ENCODE data around the gene PGC. TPM values are rescaled to one million over a fixed set of nuclear protein-coding genes. Genes with fewer than 3 reads are reported as not detected.
A peak's percentile ranks its signal among the peaks of the same experiment; 100 is the strongest.

PGC gene
- total and polyA plus RNA-seq, 10 donors = 0.26 to 0.74 (median 0.48) TPM; not detected in 7

GRCh38 chr6:41695825-41696224, 51.4 kb downstream of the PGC start:
- no peaks in the 10 kb centered on the region for H3K9me3 ChIP-seq
- peak overlapping the region in 1 of 8 donors; percentile 61 for H3K27ac ChIP-seq
- H3K4me3 ChIP-seq = no peak overlapping the region
- intact Hi-C loops (cut with DNase I; ENCODE audit: low total_unique reads) = no loop called here
- TF ChIP-seq, protein P1, sequence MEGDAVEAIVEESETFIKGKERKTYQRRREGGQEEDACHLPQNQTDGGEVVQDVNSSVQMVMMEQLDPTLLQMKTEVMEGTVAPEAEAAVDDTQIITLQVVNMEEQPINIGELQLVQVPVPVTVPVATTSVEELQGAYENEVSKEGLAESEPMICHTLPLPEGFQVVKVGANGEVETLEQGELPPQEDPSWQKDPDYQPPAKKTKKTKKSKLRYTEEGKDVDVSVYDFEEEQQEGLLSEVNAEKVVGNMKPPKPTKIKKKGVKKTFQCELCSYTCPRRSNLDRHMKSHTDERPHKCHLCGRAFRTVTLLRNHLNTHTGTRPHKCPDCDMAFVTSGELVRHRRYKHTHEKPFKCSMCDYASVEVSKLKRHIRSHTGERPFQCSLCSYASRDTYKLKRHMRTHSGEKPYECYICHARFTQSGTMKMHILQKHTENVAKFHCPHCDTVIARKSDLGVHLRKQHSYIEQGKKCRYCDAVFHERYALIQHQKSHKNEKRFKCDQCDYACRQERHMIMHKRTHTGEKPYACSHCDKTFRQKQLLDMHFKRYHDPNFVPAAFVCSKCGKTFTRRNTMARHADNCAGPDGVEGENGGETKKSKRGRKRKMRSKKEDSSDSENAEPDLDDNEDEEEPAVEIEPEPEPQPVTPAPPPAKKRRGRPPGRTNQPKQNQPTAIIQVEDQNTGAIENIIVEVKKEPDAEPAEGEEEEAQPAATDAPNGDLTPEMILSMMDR (IDR thresholded peaks at IDR 0.05 in 8 of 11, conservative IDR thresholded peaks at IDR 0.05 in 3 of 11) = no peak
- TF ChIP-seq POLR2AphosphoS5 (IDR thresholded peaks at IDR 0.05) = peak in 2 of 3 donors; percentile 16 to 63
- H3K36me3 ChIP-seq = peaks cover 0 to 55% (median 10%) of the 10 kb centered on the region in 6 donors
- peaks cover 14 to 77% (median 40%) of the 10 kb centered on the region in 6 donors for H3K4me1 ChIP-seq
- no peaks in the 10 kb centered on the region for H3K27me3 ChIP-seq (replicated peaks in 1 of 7)
- DNase-seq = no peak
- 89 to 96% (median 94%) methylated on average over 3 to 6 of the region's 6 CpGs for WGBS, 5 donors

- Histone ChIP-seq H3K4me1 (peaks cover 11 to 70% (median 35%) of the 10 kb centered on the region in 6 donors), H3K27ac (peak overlapping the region in 2 of 8 donors; percentile 2 to 61), H3K4me3 (no peak overlapping the region), H3K27me3 (replicated peaks in 1 of 7) (no peaks in the 10 kb centered on the region), H3K36me3 (peaks cover 0 to 61% (median 18%) of the 10 kb centered on the region in 6 donors), H3K9me3 (no peaks in the 10 kb centered on the region)
- WGBS, 5 donors = 71 to 89% (median 81%) methylated on average over 5 to 6 of the region's 6 CpGs
- intact Hi-C loops (cut with DNase I; ENCODE audit: low total_unique reads) = no loop called here
- TF ChIP-seq POLR2A (IDR thresholded peaks at IDR 0.05) (no peak), POLR2AphosphoS5 (IDR thresholded peaks at IDR 0.05) (no peak)
- TF ChIP-seq, protein P1 (IDR thresholded peaks at IDR 0.05 in 8 of 11, conservative IDR thresholded peaks at IDR 0.05 in 3 of 11) = no peak
- DNase-seq = no peak
These were observed 52.2 kb downstream of the PGC start for GRCh38 chr6:41694815-41695526.

DNA sequence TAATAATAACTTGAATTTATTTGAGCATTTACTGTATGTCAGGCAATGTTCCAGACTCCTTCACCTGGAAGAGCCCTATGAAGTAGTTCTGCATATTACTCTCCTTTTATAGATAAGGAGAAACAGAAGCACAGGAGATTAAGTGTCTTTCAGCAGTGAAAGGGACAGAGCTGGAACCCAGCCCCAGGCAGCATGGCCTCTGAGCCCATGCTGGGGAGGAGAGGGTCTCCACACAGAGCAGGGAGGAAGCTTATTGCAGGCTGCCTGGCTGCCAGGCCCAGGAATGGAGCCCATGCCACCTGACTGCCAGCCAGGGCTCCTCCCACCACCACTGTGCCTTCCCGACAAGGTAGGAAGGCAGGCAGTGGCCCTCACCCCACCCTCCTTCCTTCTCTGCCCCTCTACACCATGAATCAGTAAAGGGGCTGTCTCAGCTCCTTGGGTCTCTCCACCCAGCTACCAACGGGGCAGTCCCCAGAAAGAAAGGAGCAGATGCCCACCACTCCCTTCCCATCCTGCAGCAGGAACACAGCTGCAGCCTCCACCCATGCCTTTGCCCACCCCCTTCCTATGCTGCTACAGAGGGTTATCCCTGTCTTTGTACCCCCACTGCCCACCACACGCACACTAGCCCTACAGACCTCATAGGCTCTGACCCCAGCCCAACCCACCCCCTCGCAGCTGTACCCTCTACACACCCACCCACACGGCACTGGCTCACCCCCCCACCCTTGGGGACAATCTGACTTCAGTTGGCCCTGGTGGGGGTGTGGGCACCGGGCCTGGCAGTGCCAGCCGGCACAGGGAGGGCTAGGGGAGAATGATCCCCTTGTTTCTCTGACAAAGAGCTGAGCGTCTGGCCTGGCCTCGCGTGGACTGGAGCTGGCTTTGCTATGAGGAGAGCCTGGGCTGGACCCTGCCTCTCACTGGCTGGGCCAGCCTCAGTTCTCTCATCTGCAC, 53.6 kb downstream of the PGC start:
- peak overlapping the region in 3 of 8 donors; percentile 3 to 61 (median 7) for H3K27ac ChIP-seq
- H3K27me3 ChIP-seq (replicated peaks in 1 of 7) = no peaks in the 10 kb centered on the region
- H3K4me1 ChIP-seq = peaks cover 7 to 56% (median 22%) of the 10 kb centered on the region in 6 donors
- TF ChIP-seq, protein P1 (IDR thresholded peaks at IDR 0.05 in 8 of 11, conservative IDR thresholded peaks at IDR 0.05 in 3 of 11) = no peak
- TF ChIP-seq POLR2AphosphoS5 (IDR thresholded peaks at IDR 0.05) (peak in 1 of 3 donors; percentile 47), POLR2A (IDR thresholded peaks at IDR 0.05) (no peak)
- no peak overlapping the region for H3K4me3 ChIP-seq
- WGBS, 5 donors = 73 to 85% (median 80%) methylated on average over 9 to 10 of the region's 10 CpGs
- peaks cover 0 to 62% (median 27%) of the 10 kb centered on the region in 6 donors for H3K36me3 ChIP-seq
- intact Hi-C loops (cut with DNase I; ENCODE audit: low total_unique reads) = no loop called here
- no peak for DNase-seq
- H3K9me3 ChIP-seq = no peaks in the 10 kb centered on the region
